Ecto neural progenitor cell (in vitro differentiated cells): ENCODE results near the gene BAK1.
"Not testable (repeated sequence)": the region's sequence is repeated elsewhere in the genome, so short reads cannot be mapped to it uniquely, and the experiment has no call there.

ENCODE experiments used
- DNase-seq: peaks from one replicate; pipeline ENCODE4 v3.0.0-alpha.2; 2018; ENCODE audit warnings: low spot score

Gene BAK1

GRCh38 chr6:33607784-33608161 is 27.7 kb upstream of the BAK1 start:
- no peak for DNase-seq

DNA sequence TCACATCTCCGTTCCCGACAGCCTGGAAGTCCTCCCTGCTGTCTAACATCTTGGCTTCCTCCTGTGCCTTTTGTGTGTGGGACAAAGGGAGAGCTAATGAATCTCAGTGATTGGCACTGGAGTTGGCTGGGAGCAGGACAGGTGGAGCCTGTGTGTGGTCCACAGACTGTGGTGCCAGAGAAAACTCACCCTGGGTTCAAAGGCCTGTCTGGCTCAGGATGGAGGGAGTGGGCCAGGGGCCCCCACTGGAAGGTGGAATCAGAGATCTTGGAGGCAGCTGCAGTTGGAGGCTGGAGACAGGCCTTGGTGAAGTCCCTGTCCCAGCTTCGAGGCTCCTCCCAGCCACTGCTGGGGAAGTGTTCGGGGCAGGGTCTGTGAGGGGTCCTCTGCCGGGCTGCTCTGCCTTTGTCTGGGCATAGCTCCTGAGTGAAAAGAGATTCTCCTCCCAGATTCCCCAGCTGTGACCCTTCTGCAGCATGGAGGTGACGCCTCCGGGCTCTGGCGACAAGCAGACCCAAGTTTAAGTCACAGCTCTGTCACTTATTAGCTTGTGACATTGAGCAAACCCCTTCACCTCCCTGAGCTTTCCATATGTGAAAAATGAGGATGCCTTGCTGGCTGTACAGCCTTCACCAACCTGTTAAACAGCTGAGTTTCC is 27.2 kb upstream of the BAK1 start:
- no peak for DNase-seq

DNA sequence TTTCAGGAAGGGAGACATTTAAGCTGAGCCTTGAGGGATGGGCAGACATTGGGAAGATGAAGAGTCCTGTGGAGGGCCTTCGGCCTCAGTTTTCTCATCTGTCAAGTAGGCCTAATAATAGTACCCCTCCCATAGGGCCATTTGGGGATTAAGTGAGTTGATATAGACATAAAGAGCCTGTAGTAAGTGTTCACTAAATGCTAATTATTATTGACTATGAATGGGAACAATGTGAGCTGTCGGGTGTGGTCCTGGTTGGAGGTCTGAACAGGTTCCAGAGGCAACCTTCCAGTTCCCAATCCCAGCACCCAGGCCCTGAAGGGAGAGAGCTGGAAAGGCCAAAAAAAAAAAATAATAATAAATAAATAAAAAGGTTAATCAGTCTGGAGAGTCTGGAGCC is 26.6 kb upstream of the BAK1 start:
- no peak for DNase-seq

- no peak for DNase-seq
Measured at GRCh38 chr6:33604941-33605854, 25.1 kb upstream of the BAK1 start.

DNA sequence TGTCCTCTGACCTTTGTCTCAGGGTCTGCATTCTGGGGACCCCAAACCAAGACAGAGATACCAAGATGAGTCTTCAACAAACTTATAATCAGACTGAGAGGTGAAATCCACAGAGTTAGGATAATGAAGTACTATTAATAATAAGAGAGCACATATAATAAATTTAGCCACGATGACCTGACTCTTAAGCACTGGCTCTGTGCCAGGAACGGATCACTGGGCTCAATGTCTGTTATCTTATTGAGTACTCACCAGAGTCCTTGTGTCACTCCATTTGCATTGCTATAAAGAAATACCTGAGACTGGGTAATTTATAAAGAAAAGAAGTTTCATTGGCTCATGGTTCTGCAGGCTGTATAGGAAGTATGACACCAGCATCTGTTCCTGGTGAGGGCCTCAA is 22.1 kb upstream of the BAK1 start:
- no peak for DNase-seq

GRCh38 chr6:33600761-33601160 is 20.7 kb upstream of the BAK1 start:
- no peak for DNase-seq

DNA sequence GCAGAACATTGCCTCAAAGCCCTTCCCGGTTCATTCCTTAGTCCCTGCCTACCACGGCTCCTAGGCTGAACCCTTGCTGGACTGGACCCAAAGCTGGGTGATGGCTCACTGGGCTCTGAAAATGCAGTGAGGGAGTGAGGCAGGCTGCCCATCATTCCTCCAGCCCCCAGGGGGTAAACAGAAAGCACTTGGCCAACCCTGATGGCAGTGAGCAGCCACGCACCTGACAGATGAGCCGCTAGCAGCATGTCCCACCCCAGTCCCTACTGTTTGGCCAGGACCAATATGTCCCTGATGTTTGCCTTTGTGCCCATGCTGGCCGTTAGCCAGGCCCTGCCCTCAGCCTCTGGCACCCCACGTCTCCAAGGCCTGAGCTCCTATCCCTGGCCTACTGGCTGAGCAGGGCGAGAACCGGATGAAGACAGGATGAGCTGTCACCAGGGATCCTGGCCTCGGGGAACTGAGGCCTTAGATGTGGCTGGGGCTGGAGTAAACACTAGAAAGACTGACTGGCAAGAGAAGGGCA is 19.4 kb upstream of the BAK1 start:
- no peak for DNase-seq

DNA sequence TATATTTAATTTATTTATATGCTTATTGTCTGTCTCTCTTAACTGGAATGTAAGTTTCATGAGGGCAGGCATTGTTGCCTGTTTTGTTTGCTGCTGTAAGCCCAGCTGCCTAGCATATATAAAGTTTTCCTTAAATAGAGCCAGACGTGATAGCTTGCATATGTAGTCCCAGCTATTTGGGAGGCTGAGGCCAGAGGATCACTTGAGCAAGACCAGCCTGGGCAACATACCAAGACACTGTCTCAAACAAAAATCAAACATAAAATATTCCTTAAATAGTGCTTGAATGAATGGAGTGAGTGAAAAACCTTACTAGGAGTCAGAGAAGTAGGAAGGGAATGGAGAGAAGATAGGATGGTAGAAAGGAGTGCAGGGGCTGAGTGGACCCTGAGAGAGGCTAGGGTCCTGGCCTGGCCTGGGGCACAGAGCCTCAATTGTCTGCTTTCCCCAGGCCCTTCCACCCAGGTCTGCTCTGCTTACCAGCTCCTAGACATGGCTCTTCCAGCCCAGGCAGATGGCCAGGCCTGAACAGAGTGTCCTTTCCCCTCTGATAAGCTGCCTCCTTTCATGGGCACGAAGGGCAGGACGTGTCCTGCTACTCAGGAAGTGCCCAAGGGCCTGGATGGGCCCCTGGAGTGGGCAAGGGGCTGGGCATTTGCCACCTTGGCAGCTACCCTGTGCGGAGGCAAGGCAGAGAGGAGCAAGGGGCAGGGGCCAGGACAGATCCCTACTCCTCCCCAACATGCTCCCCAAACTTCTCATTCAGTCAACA is 17.7 kb upstream of the BAK1 start:
- no peak for DNase-seq

- not testable (repeated sequence) for DNase-seq
Measured at GRCh38 chr6:33596894-33597293, 16.8 kb upstream of the BAK1 start.

DNA sequence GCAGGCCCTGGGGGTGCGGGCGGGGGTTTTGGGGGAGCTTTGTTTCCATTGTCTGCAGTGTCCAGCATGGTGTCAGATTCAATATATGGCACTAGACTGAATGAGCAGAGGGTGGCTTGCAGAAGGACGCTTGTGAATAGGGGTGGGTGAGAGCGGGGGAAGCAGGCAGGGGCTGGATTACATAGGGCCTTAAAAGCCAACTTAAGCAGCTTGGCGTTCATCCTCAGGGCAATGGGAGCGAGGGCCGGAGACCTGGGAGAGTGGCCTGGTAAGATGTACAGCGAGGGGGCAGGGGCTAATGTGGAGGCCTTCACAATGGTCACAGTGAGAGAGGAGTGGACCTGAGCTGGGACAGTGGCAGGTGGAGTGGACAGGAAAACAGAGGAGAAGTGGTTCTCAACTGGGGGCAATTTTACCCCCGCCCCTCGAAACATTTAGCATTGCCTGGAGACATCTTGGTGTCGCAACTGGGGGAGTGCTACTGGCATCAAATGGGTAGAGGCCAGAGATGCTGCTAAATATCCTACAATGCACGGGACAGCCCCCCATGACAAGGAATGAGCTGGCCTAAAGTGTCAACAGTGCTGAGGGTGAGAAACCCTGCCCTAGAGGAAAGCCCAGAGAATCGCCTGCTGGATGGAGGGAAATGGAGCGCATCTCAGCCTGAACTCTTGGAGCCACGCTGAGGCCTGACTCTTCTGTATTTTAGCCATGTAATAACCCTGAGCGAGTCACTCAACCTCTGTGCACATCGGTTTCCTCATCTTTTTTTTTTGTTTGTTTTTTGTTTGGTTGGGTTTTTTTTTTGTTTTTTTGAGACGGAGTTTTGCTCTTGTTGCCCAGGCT is 15.1 kb upstream of the BAK1 start:
- no peak for DNase-seq

DNA sequence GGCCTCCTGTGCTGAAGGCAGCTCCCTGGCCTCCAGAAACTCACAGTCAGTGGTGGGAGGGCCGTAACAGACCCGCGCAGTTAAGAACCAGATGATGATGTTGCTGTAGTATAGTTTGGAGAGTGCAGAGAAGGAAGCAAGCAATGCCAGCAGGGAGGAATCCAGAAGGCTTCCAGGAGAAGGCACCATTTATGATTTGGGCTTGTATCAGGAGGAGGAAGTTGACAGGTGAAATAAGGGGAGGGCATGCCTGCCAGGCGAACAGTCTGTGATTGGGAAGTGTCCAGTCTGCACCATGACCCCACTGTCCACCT is 13.3 kb upstream of the BAK1 start:
- DNase-seq = no peak

DNA sequence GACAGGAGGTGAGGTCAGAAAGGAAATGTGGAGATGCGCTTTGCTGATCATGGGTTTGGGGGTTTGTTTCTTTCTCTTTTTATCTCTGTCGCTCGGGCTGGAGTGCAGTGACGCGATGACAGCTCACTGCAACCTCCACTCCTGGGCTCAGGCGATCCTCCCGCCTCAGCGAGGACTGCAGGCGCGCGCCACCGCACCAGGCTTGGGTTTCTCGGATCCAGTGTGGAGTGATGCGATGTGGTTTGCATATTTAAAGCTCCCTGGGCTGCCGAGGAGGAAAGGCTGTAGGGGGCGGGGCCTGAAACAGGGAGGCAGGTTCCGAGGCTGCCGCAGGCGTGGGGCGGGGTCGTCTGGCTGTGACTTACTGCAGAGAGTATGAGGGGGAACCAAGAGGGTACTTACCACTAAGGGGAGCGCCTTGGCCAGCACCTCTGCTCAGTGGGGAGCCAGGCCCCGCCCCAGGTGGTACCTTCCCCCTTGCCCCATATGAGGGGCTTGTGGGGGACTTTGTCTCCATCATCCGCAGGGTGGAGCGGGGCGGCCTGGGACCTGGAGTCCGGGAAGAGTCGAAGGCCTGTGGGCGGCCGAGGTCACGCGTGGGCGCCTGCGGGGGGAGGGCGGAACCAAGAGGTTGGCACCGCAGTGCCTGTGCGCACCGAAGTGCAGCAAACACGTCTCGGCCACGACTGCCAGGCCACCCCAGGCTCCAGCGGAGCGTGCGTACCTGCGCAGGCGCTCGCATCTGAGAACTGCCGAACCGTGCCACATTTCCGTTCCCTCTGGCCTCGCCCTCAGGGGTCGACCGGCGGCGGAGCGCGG is 12.7 kb upstream of the BAK1 start:
- peak; percentile 72 for DNase-seq

DNA sequence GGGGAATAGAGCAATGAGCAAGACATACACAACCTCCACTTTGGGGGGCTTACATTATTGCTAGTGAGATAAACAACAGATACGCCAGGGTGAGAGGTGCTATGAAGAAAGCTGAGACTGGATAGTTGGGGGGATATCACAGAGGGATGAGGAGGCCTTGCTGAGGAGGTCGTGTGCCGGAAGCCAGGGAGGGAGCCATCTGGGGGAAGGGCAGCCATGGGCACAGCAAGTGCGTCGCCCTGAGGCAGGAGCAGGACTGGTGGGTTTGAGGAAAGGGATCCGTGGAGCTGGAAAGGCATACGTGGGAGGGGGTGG is 12.2 kb upstream of the BAK1 start:
- no peak for DNase-seq

DNA sequence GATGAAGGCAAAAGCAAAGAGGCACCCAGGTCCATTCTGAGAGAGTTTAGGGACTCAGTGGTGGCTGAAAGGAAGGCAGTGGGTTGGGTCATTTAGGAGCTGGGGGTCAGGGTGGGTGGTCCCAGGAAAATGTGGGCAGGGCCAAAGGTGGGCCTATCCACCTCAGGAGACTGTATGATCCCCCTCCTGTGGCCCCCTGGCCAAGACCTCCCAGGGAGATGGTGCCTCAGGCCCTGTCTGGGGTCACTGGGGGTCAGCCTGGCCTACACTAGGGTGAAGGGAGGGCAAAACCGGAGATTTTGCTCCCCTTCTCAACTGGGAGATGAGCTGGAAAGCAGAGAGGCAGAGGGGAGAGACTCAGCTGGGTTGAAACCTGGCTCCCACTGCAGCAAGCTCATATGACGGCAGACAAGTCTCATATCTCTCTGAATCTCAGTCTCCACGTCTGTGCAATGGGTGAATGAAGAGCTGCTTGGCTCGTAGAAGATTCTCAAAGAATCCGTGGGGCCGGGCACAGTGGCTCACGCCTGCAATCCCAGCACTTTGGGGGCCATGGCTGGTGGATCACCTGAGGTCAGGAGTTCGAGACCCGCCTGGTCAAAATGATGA is 11.5 kb upstream of the BAK1 start:
- no peak for DNase-seq

DNA sequence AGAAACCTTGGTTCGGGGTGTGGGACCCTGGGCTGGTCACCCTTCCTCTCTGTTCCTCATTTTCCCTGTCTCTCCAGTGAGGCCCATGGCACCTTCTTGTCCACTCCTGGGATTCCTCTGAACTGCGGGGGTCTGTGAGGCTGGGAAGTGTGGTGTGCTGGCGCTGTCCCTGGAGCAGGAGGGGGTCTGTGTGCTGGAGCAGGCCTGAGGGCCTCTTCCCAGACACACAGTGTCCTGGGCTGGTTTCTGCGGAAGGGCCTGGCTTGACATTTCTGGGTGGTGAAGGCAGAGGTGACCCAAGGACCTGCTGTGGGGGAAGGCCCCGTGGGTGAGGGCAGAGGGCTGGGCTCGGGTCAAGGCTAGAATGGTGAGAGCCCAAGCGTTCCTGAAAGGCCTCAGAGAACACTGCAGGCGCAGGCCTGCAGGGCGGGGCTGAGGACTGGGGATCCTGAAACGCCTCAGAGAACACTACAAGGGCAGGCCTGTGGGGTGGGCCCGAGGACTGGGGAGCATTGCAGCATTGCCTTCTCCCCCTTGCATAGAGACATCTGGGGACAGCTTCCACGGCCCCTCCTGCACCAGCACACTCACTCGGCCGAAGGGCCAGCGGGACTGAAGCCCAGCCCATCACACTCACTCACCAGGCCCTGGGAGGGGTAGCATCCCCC is 10.6 kb upstream of the BAK1 start:
- no peak for DNase-seq

DNA sequence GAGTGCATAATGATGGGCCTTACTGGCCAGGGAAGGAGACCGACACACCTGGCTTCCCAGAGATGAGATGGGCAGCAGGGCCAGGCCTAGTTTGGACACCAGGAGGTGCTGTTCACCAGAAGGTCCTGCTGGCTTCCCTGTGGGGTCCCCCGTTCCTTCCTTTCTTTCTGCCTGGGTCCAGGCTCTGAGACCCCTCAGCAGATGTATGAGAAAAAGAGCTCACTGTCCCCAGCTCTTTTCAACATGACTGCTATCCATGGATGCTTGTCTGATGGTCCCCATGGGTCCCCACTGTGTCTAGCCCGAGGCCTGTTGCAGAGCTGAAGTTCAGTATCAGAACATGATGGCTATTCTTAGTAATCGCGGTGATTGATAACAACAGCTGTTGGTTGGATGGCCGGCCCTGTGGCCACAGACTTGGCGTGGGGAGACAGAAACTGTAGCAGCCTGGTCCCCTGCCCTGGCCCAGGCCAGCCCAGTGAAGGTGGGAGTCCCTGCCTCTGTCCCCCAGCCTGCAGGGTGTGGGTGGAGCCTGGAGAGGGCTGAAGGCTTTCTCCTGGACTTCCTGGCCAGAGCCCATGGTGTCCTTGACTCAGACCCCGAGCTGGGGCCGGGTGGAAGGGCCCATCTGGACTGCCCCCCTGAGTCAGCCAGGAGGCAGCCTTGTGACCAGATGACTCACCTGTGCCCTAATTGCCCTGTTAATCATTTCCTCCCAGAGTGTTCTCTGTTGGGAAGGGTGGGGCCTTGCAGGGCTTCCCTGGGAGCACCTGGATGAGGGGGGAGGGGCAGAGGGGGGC is 9.9 kb upstream of the BAK1 start:
- DNase-seq = peak; percentile 76

GRCh38 chr6:33589392-33589730 is 9.3 kb upstream of the BAK1 start:
- no peak for DNase-seq

GRCh38 chr6:33588894-33589293 is 8.8 kb upstream of the BAK1 start:
- no peak for DNase-seq

DNA sequence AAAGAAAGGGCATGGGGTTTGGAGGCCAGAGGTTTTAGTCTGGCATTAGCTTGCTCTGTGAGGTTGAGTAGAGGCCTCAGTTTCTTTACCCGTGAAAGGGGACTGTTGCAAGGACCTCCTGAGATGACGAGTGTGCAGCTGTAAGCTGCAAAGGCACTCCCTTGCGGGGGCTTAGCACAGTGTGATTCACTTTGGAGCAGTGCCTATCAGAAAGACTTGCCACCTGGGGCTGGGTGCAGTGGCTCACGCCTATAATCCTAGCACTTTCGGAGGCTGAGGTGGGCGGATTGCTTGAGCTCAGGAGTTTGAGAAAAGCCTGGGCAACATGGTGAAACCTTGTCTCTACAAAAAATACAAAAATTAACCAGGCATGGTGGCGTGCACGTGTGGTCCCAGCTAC is 7.5 kb upstream of the BAK1 start:
- DNase-seq = no peak
